Sigmoid colon (tissue), 4 donors: Measurements from ENCODE around the gene UBAP1.

ENCODE experiments used
- EP300 ChIP-seq, 4 donors: sonication (generic); formaldehyde crosslinking; IDR thresholded peaks; one replicate each; pipeline ENCODE4 v1.6.1; 2017; ENCODE audit warnings: antibody characterized with exemption in 4 of 4
- POLR2A ChIP-seq, 2 donors: fragments of 450-650 bp; IDR thresholded peaks; one replicate each; pipeline ENCODE4 v1.6.1; 2016; ENCODE audit warnings: antibody characterized with exemption in 2 of 2, mild to moderate bottlenecking in 2 of 2, moderate library complexity in 2 of 2
- POLR2AphosphoS5 ChIP-seq, 4 donors: sonication (generic); formaldehyde crosslinking; IDR thresholded peaks; one replicate each; pipeline ENCODE4 v1.6.1; 2017; ENCODE audit warnings: antibody characterized with exemption in 4 of 4
- TF ChIP-seq, protein P1 (sequence below), 4 experiments: fragments of 450-650 bp in 3 of 4; fragments of 200-600 bp in 1 of 4; IDR thresholded peaks; one replicate each; pipeline ENCODE4 v1.5.1; 2016 to 2019; ENCODE audit warnings: antibody characterized with exemption in 4 of 4, mild to moderate bottlenecking in 3 of 4, moderate library complexity in 2 of 4

DNA sequence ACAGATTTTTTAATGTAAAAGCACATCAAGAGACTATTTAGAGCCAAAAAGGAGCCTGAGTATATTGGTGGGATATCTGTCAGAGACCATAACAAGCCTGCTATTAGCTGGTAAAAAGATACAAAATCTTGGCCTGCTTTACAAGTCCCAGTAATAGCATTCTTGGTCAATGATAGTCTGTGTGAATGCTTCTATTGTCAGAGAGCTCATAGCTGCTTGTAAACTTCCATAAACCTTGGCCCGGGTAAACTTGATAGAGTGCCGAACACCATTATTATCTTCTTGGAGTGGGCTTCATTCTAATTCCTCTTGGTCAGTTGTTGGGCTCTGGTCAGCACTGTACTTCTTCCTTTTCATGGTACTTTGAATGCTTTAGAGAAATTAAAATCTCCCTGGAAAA is 64.0 kb downstream of the UBAP1 start:
- TF ChIP-seq, protein P1, sequence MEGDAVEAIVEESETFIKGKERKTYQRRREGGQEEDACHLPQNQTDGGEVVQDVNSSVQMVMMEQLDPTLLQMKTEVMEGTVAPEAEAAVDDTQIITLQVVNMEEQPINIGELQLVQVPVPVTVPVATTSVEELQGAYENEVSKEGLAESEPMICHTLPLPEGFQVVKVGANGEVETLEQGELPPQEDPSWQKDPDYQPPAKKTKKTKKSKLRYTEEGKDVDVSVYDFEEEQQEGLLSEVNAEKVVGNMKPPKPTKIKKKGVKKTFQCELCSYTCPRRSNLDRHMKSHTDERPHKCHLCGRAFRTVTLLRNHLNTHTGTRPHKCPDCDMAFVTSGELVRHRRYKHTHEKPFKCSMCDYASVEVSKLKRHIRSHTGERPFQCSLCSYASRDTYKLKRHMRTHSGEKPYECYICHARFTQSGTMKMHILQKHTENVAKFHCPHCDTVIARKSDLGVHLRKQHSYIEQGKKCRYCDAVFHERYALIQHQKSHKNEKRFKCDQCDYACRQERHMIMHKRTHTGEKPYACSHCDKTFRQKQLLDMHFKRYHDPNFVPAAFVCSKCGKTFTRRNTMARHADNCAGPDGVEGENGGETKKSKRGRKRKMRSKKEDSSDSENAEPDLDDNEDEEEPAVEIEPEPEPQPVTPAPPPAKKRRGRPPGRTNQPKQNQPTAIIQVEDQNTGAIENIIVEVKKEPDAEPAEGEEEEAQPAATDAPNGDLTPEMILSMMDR (IDR thresholded peaks at IDR 0.05): no peak
- TF ChIP-seq POLR2AphosphoS5 (IDR thresholded peaks at IDR 0.05): no peak
- no peak for TF ChIP-seq POLR2A (IDR thresholded peaks at IDR 0.05)
- TF ChIP-seq EP300 (IDR thresholded peaks at IDR 0.05): no peak
